Coronary artery (tissue), 2 donors: ENCODE data around the gene PLBD2.

Experiments used
- DNase-seq: peaks from one replicate; pipeline ENCODE4 v3.0.0-alpha.2; 2017; ENCODE audit warnings: low spot score
- H3K27ac ChIP-seq, 2 donors: fragments of 200-600 bp; sonication (generic); one replicate each; pipeline ENCODE4 v1.5.1; 2016 to 2019
- H3K4me3 ChIP-seq: fragments of 200-600 bp; sonication (generic); 2 replicates; pipeline ENCODE4 v1.5.1; 2016; ENCODE audit warnings: mild to moderate bottlenecking, moderate library complexity
- TF ChIP-seq, protein P1 (sequence below): fragments of 200-600 bp; sonication (generic); IDR thresholded peaks from one replicate; pipeline ENCODE4 v1.5.1; 2019; ENCODE audit warnings: antibody characterized with exemption

The PLBD2 gene

DNA sequence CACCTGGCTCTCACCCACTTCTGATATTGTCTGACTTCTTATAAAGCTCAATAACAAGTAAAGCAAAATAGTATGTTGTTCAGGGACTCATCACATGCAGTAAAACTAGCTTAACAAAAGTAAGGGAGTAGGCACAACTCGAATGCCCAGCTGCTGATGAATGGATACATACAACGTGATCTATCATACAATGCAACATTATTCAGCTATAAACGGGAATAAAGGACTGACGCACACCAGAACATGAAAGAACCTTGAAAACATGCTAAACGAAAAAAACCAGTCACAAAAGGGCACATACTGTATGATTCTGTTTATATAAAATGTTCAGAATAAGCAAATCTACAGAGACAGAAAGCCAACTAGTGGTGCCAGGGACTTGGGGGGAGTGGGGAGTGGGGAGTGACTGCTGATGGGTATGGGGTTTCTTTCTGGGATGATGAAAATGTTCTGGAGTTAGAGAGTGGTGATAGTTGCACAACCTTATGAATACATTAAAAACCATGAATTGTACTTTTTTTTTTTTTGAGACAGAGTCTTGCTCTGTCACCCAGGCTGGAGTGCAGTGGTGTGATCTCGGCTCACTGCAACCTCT lies 11.1 kb downstream of the PLBD2 start:
- Histone ChIP-seq H3K27ac (no peak overlapping the region), H3K4me3 (no peak overlapping the region)
- TF ChIP-seq, protein P1, sequence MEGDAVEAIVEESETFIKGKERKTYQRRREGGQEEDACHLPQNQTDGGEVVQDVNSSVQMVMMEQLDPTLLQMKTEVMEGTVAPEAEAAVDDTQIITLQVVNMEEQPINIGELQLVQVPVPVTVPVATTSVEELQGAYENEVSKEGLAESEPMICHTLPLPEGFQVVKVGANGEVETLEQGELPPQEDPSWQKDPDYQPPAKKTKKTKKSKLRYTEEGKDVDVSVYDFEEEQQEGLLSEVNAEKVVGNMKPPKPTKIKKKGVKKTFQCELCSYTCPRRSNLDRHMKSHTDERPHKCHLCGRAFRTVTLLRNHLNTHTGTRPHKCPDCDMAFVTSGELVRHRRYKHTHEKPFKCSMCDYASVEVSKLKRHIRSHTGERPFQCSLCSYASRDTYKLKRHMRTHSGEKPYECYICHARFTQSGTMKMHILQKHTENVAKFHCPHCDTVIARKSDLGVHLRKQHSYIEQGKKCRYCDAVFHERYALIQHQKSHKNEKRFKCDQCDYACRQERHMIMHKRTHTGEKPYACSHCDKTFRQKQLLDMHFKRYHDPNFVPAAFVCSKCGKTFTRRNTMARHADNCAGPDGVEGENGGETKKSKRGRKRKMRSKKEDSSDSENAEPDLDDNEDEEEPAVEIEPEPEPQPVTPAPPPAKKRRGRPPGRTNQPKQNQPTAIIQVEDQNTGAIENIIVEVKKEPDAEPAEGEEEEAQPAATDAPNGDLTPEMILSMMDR, result no peak
- DNase-seq, result no peak

- DNase-seq, result no peak
- H3K27ac ChIP-seq, result no peak overlapping the region
- no peak overlapping the region for H3K4me3 ChIP-seq
- TF ChIP-seq, protein P1, result no peak
Observed at GRCh38 chr12:113370923-113371682, 12.7 kb downstream of the PLBD2 start.

DNA sequence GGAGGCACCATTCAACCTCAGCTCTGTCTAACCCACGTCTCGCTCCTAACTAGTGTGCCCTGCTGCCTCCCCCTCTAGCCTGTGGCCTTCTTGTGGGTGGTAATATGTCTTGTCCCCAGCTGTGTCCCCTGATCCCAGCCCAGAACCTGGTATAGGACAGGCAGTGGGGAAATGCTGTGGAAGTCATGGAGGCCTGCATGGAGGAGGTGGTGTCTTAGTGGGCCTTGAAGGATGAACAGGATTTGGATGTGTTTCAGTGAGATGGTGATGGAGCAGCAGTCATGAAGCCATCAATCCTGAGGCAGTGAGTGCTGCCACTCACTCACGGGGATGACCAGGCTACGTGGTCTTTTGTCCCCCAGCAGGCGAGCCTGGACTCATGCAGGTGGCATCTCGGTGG lies 13.4 kb downstream of the PLBD2 start:
- TF ChIP-seq, protein P1, result no peak

DNA sequence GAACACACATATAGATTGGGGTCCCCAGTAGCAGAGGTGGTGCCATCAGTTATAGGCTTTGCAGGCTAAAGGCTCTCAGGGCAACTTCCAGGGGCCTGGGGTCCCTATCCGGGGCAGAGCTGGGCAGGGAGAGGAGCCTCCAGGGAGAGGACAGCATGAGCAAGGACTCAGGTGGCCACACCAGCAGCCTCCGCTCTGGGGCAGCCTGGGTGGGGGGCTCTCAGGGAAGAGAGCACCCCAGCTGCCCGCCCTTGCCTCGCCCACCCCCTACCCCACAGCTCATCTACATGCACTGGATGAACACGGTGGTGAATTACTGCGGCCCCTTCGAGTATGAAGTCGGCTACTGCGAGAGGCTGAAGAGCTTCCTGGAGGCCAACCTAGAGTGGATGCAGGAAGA lies 14.0 kb downstream of the PLBD2 start:
- no peak overlapping the region for H3K27ac ChIP-seq
- H3K4me3 ChIP-seq, result no peak overlapping the region
- DNase-seq, result no peak
- TF ChIP-seq, protein P1, result no peak

More for the DNA sequence above, 13.4 kb downstream of the PLBD2 start:
- DNase-seq, result no peak
- Histone ChIP-seq H3K4me3 (no peak overlapping the region), H3K27ac (no peak overlapping the region)

DNA sequence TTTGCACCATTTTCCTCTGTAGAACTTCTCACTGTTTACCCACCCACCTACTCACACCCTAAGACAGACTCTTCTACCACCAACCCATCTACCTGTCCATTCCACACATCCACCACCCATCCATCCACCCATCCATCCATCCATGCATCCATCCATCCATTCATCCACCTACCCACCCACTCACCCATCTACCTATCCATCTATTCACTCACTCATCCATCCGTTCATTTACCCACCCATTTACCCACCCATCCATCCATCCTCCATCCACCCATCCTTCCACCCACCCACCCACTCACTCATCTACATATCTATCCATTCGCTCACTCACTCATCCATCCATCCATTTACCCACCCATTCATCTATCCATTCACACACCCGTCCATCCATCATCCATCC lies 15.1 kb downstream of the PLBD2 start:
- H3K27ac ChIP-seq, result no peak overlapping the region
- H3K4me3 ChIP-seq, result no peak overlapping the region
- TF ChIP-seq, protein P1, result no peak
- DNase-seq, result no peak

DNA sequence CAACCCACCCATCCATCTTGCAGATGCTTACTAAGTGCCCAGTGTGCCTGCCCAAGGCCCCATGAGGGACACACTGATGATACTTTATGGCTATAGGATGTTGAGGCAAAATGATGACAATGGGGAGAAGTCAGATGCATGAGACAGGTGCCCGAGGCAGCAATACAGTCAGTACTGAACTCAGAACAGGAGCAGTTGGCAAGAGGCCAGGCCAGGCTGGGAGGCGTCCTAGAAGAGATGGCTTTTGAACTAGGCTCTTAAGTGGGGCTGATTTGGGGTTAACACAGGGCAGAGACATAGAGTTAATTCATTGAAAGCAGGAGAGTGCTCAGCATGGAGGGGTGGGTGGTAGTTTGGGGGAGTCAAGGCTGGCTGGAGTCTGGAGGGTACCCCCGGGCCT lies 15.6 kb downstream of the PLBD2 start:
- no peak for DNase-seq
- TF ChIP-seq, protein P1, result no peak

More for the DNA sequence above, 15.6 kb downstream of the PLBD2 start:
- H3K4me3 ChIP-seq, result no peak overlapping the region
- H3K27ac ChIP-seq, result no peak overlapping the region
